Panc1 (cell line): Measurements from ENCODE around the gene PAQR7. TPM values are rescaled to one million over a fixed set of nuclear protein-coding genes. Genes with fewer than 3 reads are reported as not detected.

Experiments
- ATAC-seq: fragments of 200-7000 bp; cut with Tn5 transposase; 2 replicates; pipeline ENCODE4 v1.9.1; 2020; ENCODE audit warnings: mild to moderate bottlenecking, moderate library complexity
- BruUV-seq: library from RNA; stranded (reverse); fragments of 400-500 nt; replicated peaks from 2 replicates; lab custom pipeline; 2021; lab: Mats Ljungman, UMichigan
- CTCF ChIA-PET: fragments of 300-600 bp; sonication (Branson Sonifier 250); formaldehyde crosslinking; loops from one replicate; lab custom pipeline; 2022; ENCODE audit warnings: antibody characterized with exemption; lab: Charles Lee
- POLR2A ChIA-PET: fragments of 300-600 bp; sonication (Branson Sonifier 250); formaldehyde crosslinking; loops from one replicate; lab custom pipeline; 2022; ENCODE audit warnings: antibody characterized with exemption; lab: Charles Lee
- DNase-seq: peaks from one replicate; pipeline ENCODE4 v3.0.0-alpha.2; 2010; ENCODE audit warnings: low read depth, low spot score
- H3K27ac ChIP-seq: 2 replicates; pipeline ENCODE4 v1.5.1; 2011; ENCODE audit warnings: mild to moderate bottlenecking, low read length, inconsistent platforms
- H3K27me3 ChIP-seq: fragments of 200-500 bp; sonication (Bioruptor generic); 2 replicates; pipeline ENCODE4 v1.6.0; 2014; ENCODE audit warnings: low read length, inconsistent platforms; ENCODE audit not compliant: control insufficient read depth, insufficient read depth
- H3K36me3 ChIP-seq: fragments of 200-500 bp; sonication (Bioruptor generic); 2 replicates; pipeline ENCODE4 v1.5.1; 2014; ENCODE audit warnings: inconsistent platforms, mild to moderate bottlenecking, low read length, moderate library complexity; ENCODE audit not compliant: control insufficient read depth, insufficient read depth
- H3K4me1 ChIP-seq: 2 replicates; pipeline ENCODE4 v1.5.1; 2011; ENCODE audit warnings: inconsistent platforms, mild to moderate bottlenecking, low read length, moderate library complexity; ENCODE audit not compliant: control insufficient read depth, insufficient read depth
- H3K4me3 ChIP-seq, 2 experiments: 2 replicates each; pipeline ENCODE4 v1.5.1; 2011 to 2012; ENCODE audit warnings: low read depth in 2 of 2, low read length in 2 of 2, mild to moderate bottlenecking in 2 of 2, inconsistent platforms in 1 of 2, moderate library complexity in 1 of 2
- H3K9me3 ChIP-seq: fragments of 200-500 bp; sonication (Bioruptor generic); 2 replicates; pipeline ENCODE4 v1.5.1; 2014; ENCODE audit warnings: low read depth, mild to moderate bottlenecking, inconsistent platforms, low read length, moderate library complexity; ENCODE audit not compliant: control insufficient read depth, insufficient read depth
- POLR2AphosphoS5 ChIP-seq: IDR thresholded peaks from 2 replicates; pipeline ENCODE4 v1.6.1; 2012; ENCODE audit warnings: mild to moderate bottlenecking, low read depth, low read length, moderate library complexity
- SIN3A ChIP-seq: IDR thresholded peaks from 2 replicates; pipeline ENCODE4 v1.6.1; 2012; ENCODE audit warnings: low read depth, mild to moderate bottlenecking, low read length, moderate library complexity, borderline replicate concordance; ENCODE audit not compliant: insufficient read depth
- TCF7L2 ChIP-seq: IDR thresholded peaks from 2 replicates; pipeline ENCODE4 v1.6.1; 2011; ENCODE audit warnings: mild to moderate bottlenecking, low read depth, low read length, inconsistent platforms
- in situ Hi-C: cut with HindIII; loops from 2 replicates; pipeline ENCODE4 v1.10.0; 2016; ENCODE audit warnings: low sequenced_read_pairs, low pct_unique_long_range_greater_than_20kb
- intact Hi-C: fragments of 100-400 bp; cut with micrococcal nuclease; formaldehyde crosslinking; loops from one replicate; pipeline ENCODE4 v1.10.0; 2022; ENCODE audit not compliant: unreplicated experiment
- total RNA-seq: library from RNA; stranded (reverse); gene quantifications from one replicate; pipeline ENCODE4 v1.2.1, GENCODE V29; 2021; ENCODE audit not compliant: unreplicated experiment
- TF ChIP-seq, protein P1 (sequence below): fragments of 450-650 bp; IDR thresholded peaks from 2 replicates; pipeline ENCODE4 v1.5.1; 2017; ENCODE audit warnings: mild to moderate bottlenecking
- TF ChIP-seq, protein P2 (sequence below), 2 experiments: IDR thresholded peaks; 2 replicates each; pipeline ENCODE4 v1.6.1; 2011 to 2012; ENCODE audit warnings: low read depth in 2 of 2, control low read depth in 1 of 2, low read length in 1 of 2, mild to moderate bottlenecking in 1 of 2, moderate library complexity in 1 of 2; ENCODE audit not compliant: insufficient read depth in 1 of 2

The PAQR7 gene
- total RNA-seq, 1 experiment from 2014 or later = 30.9 TPM

DNA sequence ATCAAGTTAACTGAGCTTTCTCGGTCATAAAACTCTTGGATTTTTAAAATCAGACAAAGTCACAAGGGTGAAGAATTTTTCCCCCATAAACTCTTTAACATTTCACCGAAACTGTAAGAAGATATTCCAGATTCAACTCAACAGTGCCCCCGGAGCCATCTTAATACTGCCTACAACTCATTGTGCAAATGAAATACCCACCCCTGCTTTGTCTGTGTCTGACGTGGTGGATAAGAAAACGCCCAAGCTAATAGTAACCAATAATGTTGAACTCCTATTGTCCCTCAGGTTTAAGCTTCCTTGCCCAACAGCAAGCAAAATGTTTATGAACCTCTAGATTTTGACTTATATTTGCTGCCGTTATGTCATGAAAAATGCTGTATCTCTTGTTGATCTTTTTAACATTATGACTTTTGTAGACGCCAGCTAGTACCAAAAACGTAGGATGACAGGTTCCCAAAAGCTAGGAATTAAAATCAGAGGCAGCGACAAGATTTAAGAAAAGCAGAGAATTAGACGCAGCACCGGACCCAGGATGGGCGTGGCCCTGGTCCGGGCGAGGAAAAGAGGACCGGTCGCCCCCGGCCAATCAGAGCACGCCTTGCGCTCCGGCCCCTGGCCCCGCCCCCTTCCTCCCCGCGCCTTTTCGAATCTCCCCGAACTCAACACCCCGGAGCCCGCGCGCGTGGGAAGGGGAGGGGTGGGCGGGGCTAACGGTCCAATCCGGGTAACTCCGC is 29.6 kb upstream of the PAQR7 start:
- H3K4me1 ChIP-seq = peaks cover 20% of the 10 kb centered on the region
- peak overlapping the region; percentile 60 to 73 for H3K4me3 ChIP-seq
- H3K27me3 ChIP-seq = no peaks in the 10 kb centered on the region
- ChIA-PET CTCF (interaction anchor here (0.6 to 1.1 kb wide), 3 partner anchors 10 to 93 kb away, joined by 3 to 4 read pairs (median 3); partner anchors contain the start of gene PAFAH2), POLR2A (interaction anchor here (0.8 kb wide), 1 partner anchor 268 kb away, joined by 5 read pairs; no protein-coding TSS in a partner anchor)
- intact Hi-C loops (no loop called here), in situ Hi-C loops (no loop called here)
- TSS peak; percentile 70 for BruUV-seq
- peak; percentile 91 for ATAC-seq
- peak overlapping the region; percentile 87 for H3K27ac ChIP-seq
- DNase-seq = no peak
- TF ChIP-seq SIN3A (no peak), TCF7L2 (no peak), POLR2AphosphoS5 (no peak)
- TF ChIP-seq, protein P1, sequence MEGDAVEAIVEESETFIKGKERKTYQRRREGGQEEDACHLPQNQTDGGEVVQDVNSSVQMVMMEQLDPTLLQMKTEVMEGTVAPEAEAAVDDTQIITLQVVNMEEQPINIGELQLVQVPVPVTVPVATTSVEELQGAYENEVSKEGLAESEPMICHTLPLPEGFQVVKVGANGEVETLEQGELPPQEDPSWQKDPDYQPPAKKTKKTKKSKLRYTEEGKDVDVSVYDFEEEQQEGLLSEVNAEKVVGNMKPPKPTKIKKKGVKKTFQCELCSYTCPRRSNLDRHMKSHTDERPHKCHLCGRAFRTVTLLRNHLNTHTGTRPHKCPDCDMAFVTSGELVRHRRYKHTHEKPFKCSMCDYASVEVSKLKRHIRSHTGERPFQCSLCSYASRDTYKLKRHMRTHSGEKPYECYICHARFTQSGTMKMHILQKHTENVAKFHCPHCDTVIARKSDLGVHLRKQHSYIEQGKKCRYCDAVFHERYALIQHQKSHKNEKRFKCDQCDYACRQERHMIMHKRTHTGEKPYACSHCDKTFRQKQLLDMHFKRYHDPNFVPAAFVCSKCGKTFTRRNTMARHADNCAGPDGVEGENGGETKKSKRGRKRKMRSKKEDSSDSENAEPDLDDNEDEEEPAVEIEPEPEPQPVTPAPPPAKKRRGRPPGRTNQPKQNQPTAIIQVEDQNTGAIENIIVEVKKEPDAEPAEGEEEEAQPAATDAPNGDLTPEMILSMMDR = no peak
- TF ChIP-seq, protein P2, sequence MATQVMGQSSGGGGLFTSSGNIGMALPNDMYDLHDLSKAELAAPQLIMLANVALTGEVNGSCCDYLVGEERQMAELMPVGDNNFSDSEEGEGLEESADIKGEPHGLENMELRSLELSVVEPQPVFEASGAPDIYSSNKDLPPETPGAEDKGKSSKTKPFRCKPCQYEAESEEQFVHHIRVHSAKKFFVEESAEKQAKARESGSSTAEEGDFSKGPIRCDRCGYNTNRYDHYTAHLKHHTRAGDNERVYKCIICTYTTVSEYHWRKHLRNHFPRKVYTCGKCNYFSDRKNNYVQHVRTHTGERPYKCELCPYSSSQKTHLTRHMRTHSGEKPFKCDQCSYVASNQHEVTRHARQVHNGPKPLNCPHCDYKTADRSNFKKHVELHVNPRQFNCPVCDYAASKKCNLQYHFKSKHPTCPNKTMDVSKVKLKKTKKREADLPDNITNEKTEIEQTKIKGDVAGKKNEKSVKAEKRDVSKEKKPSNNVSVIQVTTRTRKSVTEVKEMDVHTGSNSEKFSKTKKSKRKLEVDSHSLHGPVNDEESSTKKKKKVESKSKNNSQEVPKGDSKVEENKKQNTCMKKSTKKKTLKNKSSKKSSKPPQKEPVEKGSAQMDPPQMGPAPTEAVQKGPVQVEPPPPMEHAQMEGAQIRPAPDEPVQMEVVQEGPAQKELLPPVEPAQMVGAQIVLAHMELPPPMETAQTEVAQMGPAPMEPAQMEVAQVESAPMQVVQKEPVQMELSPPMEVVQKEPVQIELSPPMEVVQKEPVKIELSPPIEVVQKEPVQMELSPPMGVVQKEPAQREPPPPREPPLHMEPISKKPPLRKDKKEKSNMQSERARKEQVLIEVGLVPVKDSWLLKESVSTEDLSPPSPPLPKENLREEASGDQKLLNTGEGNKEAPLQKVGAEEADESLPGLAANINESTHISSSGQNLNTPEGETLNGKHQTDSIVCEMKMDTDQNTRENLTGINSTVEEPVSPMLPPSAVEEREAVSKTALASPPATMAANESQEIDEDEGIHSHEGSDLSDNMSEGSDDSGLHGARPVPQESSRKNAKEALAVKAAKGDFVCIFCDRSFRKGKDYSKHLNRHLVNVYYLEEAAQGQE (IDR thresholded peaks at IDR 0.05; ENCODE audit: insufficient read depth in 1 of 2, low read depth in 2 of 2, low read length in 1 of 2) = no peak
- no peaks in the 10 kb centered on the region for H3K9me3 ChIP-seq
- H3K36me3 ChIP-seq = peaks cover 38% of the 10 kb centered on the region

DNA sequence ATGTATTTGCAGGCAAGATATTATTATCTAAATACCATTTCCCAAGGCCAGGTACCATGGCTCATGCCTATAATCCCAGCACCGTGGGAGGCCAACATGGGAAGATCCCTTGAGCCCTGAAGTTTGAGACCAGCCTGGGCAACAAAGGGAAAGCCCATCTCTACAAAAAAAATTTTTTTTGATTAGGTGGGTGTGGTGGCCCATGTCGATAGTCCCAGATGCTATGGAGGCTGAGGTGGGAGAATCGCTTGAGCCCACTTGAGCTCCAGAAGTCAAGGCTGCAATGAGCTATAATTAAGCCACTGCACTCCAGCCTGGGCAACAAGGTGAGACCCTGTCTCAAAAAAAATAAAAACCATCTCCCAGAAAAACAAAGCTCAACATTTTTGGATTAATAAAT is 28.5 kb upstream of the PAQR7 start:
- intact Hi-C loops = no loop called here
- peak overlapping the region; percentile 87 for H3K27ac ChIP-seq

More for the DNA sequence above, 28.5 kb upstream of the PAQR7 start:
- DNase-seq (no peak), ATAC-seq (no peak)
- CTCF ChIA-PET = interaction anchor here (0.9 kb wide), 1 partner anchor 10 kb away, joined by 3 read pairs; no protein-coding TSS in a partner anchor
- POLR2A ChIA-PET = no interaction called here
- H3K36me3 ChIP-seq = peaks cover 49% of the 10 kb centered on the region
- no TSS peak for BruUV-seq
- peak overlapping the region; percentile 60 to 73 for H3K4me3 ChIP-seq
- in situ Hi-C loops = no loop called here
- TF ChIP-seq, protein P1 = no peak
- TF ChIP-seq, protein P2 (IDR thresholded peaks at IDR 0.05; ENCODE audit: insufficient read depth in 1 of 2, low read depth in 2 of 2, low read length in 1 of 2) = no peak
- H3K9me3 ChIP-seq = no peaks in the 10 kb centered on the region
- peaks cover 20% of the 10 kb centered on the region for H3K4me1 ChIP-seq
- H3K27me3 ChIP-seq = no peaks in the 10 kb centered on the region
